Lower lobe of right lung (tissue), 2 donors: Measurements from ENCODE around the gene ENOX2. TPM values are rescaled to one million over a fixed set of nuclear protein-coding genes. Genes with fewer than 3 reads are reported as not detected.
A peak's percentile ranks its signal among the peaks of the same experiment; 100 is the strongest.

Experiments used
- ATAC-seq, 2 donors: fragments of 200-7000 bp; cut with Tn5 transposase; one replicate each; pipeline ENCODE4 v1.9.1; 2020 to 2022; ENCODE audit warnings: mild to moderate bottlenecking in 2 of 2, moderate library complexity in 2 of 2
- DNase-seq: peaks from one replicate; pipeline ENCODE4 v3.0.0-alpha.2; 2020
- H3K27ac ChIP-seq: fragments of 200-600 bp; one replicate; pipeline ENCODE4 v1.8.0; 2022
- H3K27me3 ChIP-seq: fragments of 200-600 bp; one replicate; pipeline ENCODE4 v1.8.0; 2022; ENCODE audit warnings: low read depth
- H3K36me3 ChIP-seq: fragments of 200-600 bp; one replicate; pipeline ENCODE4 v1.8.0; 2022; ENCODE audit warnings: mild to moderate bottlenecking
- H3K4me1 ChIP-seq: fragments of 200-600 bp; one replicate; pipeline ENCODE4 v1.8.0; 2022
- H3K4me3 ChIP-seq: fragments of 200-600 bp; one replicate; pipeline ENCODE4 v1.8.0; 2022; ENCODE audit warnings: mild to moderate bottlenecking
- H3K9me3 ChIP-seq: fragments of 200-600 bp; one replicate; pipeline ENCODE4 v1.8.0; 2022
- intact Hi-C: fragments of 100-400 bp; cut with DNase I; formaldehyde crosslinking; loops from one replicate; pipeline ENCODE4 v1.11.0; 2022
- total RNA-seq: library from RNA; stranded (reverse); fragmentation: NEBNext Ultra II Directional; extraction: Animal tissue kit (Norgen Biotek cat#: 25700); gene quantifications from one replicate; pipeline ENCODE4 v1.2.1, GENCODE V29; 2021
- TF ChIP-seq, protein P1 (sequence below): fragments of 200-600 bp; IDR thresholded peaks from one replicate; pipeline ENCODE4 v1.8.0; 2022; ENCODE audit warnings: antibody characterized with exemption, mild to moderate bottlenecking
- donor health status: DM: no; HTN: yes; CAD: no; lungs with severe emphysema.

Gene ENOX2
- total RNA-seq, 1 donor from 2014 or later, result 16.8 TPM

DNA sequence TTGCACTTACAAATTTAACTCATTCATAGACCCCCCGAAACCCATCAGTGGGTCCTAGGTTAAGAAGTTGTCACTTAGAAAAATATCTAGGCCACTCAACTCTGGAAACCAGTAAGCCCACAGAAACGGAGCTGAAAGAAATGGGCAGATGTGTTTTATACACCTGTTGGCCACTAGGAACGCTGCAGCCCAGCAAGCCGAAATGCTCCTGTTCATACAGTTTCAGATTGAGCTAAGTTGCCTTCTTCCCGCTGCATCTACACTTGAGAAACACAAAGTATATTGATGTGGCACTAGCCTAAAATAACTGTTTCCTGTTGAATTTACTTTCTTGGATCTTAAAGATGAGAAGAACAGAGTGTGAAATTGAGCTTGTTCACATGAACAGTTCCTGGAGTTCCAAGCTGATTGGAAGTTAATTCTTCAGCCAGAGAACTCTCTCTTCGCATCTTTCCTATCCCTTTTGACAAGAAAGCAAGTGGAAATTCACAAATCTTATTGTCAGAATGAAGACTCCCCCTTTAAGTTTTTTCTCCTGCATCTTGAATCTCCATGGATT is 327.1 kb downstream of the ENOX2 start:
- Histone ChIP-seq H3K27me3 (no peaks in the 10 kb centered on the region), H3K4me3 (no peak overlapping the region), H3K9me3 (no peaks in the 10 kb centered on the region), H3K4me1 (no peaks in the 10 kb centered on the region), H3K36me3 (no peaks in the 10 kb centered on the region), H3K27ac (no peak overlapping the region)
- intact Hi-C loops, result no loop called here
- TF ChIP-seq, protein P1, sequence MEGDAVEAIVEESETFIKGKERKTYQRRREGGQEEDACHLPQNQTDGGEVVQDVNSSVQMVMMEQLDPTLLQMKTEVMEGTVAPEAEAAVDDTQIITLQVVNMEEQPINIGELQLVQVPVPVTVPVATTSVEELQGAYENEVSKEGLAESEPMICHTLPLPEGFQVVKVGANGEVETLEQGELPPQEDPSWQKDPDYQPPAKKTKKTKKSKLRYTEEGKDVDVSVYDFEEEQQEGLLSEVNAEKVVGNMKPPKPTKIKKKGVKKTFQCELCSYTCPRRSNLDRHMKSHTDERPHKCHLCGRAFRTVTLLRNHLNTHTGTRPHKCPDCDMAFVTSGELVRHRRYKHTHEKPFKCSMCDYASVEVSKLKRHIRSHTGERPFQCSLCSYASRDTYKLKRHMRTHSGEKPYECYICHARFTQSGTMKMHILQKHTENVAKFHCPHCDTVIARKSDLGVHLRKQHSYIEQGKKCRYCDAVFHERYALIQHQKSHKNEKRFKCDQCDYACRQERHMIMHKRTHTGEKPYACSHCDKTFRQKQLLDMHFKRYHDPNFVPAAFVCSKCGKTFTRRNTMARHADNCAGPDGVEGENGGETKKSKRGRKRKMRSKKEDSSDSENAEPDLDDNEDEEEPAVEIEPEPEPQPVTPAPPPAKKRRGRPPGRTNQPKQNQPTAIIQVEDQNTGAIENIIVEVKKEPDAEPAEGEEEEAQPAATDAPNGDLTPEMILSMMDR, result peak; percentile 55
- DNase-seq (peak; percentile 41), ATAC-seq (no peak)

Other genes starting within 250 kb of the ENOX2 start
- not detected for gene ARHGAP36, start 155.1 kb upstream of the ENOX2 start, total RNA-seq